CD14-positive monocyte (primary cell): Measurements from ENCODE around the gene TINAGL1. TPM values are rescaled to one million over a fixed set of nuclear protein-coding genes. Genes with fewer than 3 reads are reported as not detected.
A peak's percentile ranks its signal among the peaks of the same experiment; 100 is the strongest.

Experiments used
- DNase-seq, 3 donors: peaks; one replicate each; pipeline ENCODE4 v3.0.0-alpha.2; 2011 to 2022
- H2AFZ ChIP-seq: 2 replicates; pipeline ENCODE4 v1.6.0; 2012; ENCODE audit warnings: mild to moderate bottlenecking, low read depth, low read length, inconsistent platforms; ENCODE audit not compliant: insufficient read depth, poor library complexity, severe bottlenecking
- H3K27ac ChIP-seq, 2 donors: 1 replicate in 1 of 2; 2 replicates in 1 of 2; pipeline ENCODE4 v1.5.1; 2012 to 2013; ENCODE audit warnings: low read length in 2 of 2, control low read depth in 1 of 2, inconsistent platforms in 1 of 2, low read depth in 1 of 2, mild to moderate bottlenecking in 1 of 2
- H3K27me3 ChIP-seq, 2 donors: one replicate each; pipeline versions ENCODE4 v1.6.0 to v1.6.1; 2011 to 2013; ENCODE audit warnings: low read length in 2 of 2; ENCODE audit not compliant: control insufficient read depth in 2 of 2, insufficient read depth in 2 of 2
- H3K36me3 ChIP-seq, 2 donors: replicated peaks in 1 of 2; 1 replicate in 1 of 2; 2 replicates in 1 of 2; pipeline versions ENCODE4 v1.5.1 to v1.6.1; 2012 to 2013; ENCODE audit warnings: low read length in 2 of 2, control low read depth in 1 of 2, inconsistent platforms in 1 of 2, mild to moderate bottlenecking in 1 of 2; ENCODE audit not compliant: insufficient read depth in 2 of 2, control insufficient read depth in 1 of 2
- H3K4me1 ChIP-seq, 2 donors: 1 replicate in 1 of 2; 2 replicates in 1 of 2; pipeline versions ENCODE4 v1.5.1 to v1.6.1; 2012 to 2013; ENCODE audit warnings: low read length in 2 of 2, control low read depth in 1 of 2, inconsistent platforms in 1 of 2, mild to moderate bottlenecking in 1 of 2, moderate library complexity in 1 of 2; ENCODE audit not compliant: insufficient read depth in 2 of 2, control insufficient read depth in 1 of 2
- H3K4me2 ChIP-seq: replicated peaks from 2 replicates; pipeline ENCODE3; 2012; ENCODE audit warnings: low read length, moderate library complexity, mild to moderate bottlenecking; ENCODE audit not compliant: poor library complexity, severe bottlenecking; ENCODE audit errors: extremely low read depth
- H3K4me3 ChIP-seq, 3 experiments: fragments of 200-600 bp in 1 of 3; sonication (generic) in 1 of 3; replicated peaks in 1 of 3; 1 replicate in 2 of 3; 2 replicates in 1 of 3; pipeline ENCODE4 v1.5.1; 2011 to 2013; ENCODE audit warnings: low read length in 3 of 3, mild to moderate bottlenecking in 3 of 3, control low read depth in 2 of 3, low read depth in 2 of 3, inconsistent platforms in 1 of 3, moderate library complexity in 1 of 3
- H3K79me2 ChIP-seq: 2 replicates; pipeline ENCODE4 v1.6.0; 2012; ENCODE audit warnings: mild to moderate bottlenecking, control low read depth, inconsistent platforms, low read length, moderate library complexity; ENCODE audit not compliant: insufficient read depth
- H3K9ac ChIP-seq: 2 replicates; pipeline ENCODE4 v1.6.0; 2017; ENCODE audit warnings: low read length, mild to moderate bottlenecking; ENCODE audit not compliant: insufficient read depth, poor library complexity, severe bottlenecking
- H3K9me3 ChIP-seq, 2 donors: replicated peaks in 1 of 2; 1 replicate in 1 of 2; 2 replicates in 1 of 2; pipeline versions ENCODE4 v1.5.1 to v1.6.1; 2012 to 2013; ENCODE audit warnings: low read length in 2 of 2, control low read depth in 1 of 2; ENCODE audit not compliant: control insufficient read depth in 1 of 2, insufficient read depth in 1 of 2
- H4K20me1 ChIP-seq: 2 replicates; pipeline ENCODE4 v1.6.0; 2012; ENCODE audit warnings: mild to moderate bottlenecking, low read length, control low read depth, moderate library complexity; ENCODE audit not compliant: insufficient read depth
- H3K27ac Mint-ChIP-seq, 7 donors: one replicate each; pipeline ENCODE4 v1.8.0; 2020; ENCODE audit warnings: mild to moderate bottlenecking in 7 of 7, mixed read lengths in 7 of 7, moderate library complexity in 6 of 7, inconsistent platforms in 2 of 7
- H3K27me3 Mint-ChIP-seq, 3 donors: one replicate each; pipeline ENCODE4 v1.8.0; 2021 to 2022; ENCODE audit warnings: low read depth in 3 of 3, mild to moderate bottlenecking in 3 of 3, mixed read lengths in 3 of 3, moderate library complexity in 3 of 3, inconsistent platforms in 1 of 3
- H3K36me3 Mint-ChIP-seq, 2 donors: one replicate each; pipeline ENCODE4 v1.8.0; 2020; ENCODE audit warnings: mixed read lengths in 2 of 2, inconsistent platforms in 1 of 2, mild to moderate bottlenecking in 1 of 2
- H3K4me1 Mint-ChIP-seq: one replicate; pipeline ENCODE4 v1.8.0; 2020; ENCODE audit warnings: mild to moderate bottlenecking, mixed read lengths
- H3K4me3 Mint-ChIP-seq, 2 donors: one replicate each; pipeline ENCODE4 v1.8.0; 2020; ENCODE audit warnings: mild to moderate bottlenecking in 2 of 2, mixed read lengths in 2 of 2, moderate library complexity in 1 of 2
- H3K9me3 Mint-ChIP-seq, 7 donors: one replicate each; pipeline ENCODE4 v1.8.0; 2020 to 2022; ENCODE audit warnings: mixed read lengths in 7 of 7, mild to moderate bottlenecking in 6 of 7, moderate library complexity in 6 of 7, inconsistent platforms in 2 of 7
- WGBS: methylation state at CpG from one replicate; pipeline ENCODE4 v1.1.5; 2013; ENCODE audit warnings: missing lambda C conversion rate; ENCODE audit not compliant: insufficient coverage; 5-methylcytosine and 5-hydroxymethylcytosine counted together
- intact Hi-C, 2 donors: fragments of 100-400 bp; cut with micrococcal nuclease; formaldehyde crosslinking; loops; one replicate each; pipeline versions ENCODE4 v1.15.0 to v1.15.1; 2023
- polyA plus RNA-seq, 3 donors: library from polyadenylated mRNA; depleted of rRNA in 1 of 3; unstranded in 2 of 3; stranded (reverse) in 1 of 3; fragments of 300-500 nt in 2 of 3; fragments of >200 nt in 1 of 3; fragmentation: Illumina TruSeq in 2 of 3; gene quantifications; 1 replicate in 2 of 3; 2 replicates in 1 of 3; pipeline ENCODE4 v1.2.3, GENCODE V29; 2012 to 2021
- TF ChIP-seq, protein P1 (sequence below): fragments of 200-600 bp; IDR thresholded peaks from one replicate; pipeline ENCODE4 v1.8.0; 2022; ENCODE audit warnings: antibody characterized with exemption, mild to moderate bottlenecking

Gene TINAGL1
- polyA plus RNA-seq, 3 donors, result 0.07 TPM; not detected in 2

DNA sequence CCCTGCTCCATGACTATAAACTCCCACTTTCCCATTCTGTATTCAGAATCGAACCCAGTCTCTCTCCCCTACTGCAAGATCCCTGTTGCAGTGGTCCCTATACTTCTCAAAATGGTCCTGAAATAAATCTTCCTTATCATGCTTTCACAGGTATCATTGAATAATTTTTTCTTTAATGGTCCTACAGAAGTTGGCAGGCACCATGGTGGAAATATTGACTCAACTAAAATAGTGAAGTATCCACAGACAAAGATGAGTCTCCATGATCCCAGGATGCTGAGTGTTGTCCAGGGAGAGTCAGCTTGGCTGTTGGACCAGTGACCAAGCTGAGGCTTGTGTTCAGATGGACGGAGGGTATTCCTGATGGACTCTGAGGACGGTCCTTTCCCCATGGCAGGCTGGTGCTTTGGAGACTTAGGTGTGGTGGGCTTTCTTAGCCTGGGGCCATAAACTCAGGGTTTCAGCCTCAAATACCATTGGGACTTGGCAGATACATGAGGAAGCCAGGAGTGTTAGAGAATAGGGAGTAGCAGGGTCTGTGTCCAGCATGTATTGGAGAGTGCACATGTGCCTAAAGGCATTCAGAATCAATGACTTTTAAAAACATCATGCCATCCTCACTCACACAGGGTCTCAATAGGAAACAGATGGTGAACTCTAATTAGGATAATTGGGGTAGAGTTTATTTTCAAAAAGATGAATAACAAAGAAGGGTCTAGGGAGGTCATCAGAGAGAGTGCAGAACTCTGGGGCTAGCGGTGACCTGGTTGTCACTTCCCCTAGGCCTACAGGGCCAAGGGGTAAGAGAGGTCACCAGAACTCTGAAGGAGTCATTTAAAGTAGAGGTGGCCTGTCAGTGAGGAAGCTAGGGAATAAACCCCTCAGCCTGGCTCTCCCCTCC, 19.8 kb downstream of the TINAGL1 start:
- intact Hi-C loops, result no loop called here
- no peak overlapping the region for H2AFZ ChIP-seq

DNA sequence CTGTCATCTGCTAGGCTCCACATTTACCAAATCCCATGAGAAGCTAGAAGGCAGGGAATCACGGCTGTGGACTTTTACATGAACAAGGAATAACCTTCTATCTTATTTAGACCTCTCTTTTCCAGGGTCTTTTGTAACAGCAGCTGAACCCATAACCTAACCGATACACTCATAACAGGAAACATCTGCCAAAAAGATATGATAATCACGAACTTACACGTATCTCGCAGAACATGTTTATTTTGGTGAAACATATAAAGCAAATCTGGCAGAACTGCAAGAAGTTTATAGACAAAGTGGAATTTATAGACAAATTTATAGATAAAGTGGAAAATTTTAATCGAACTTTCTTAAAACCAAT, 20.4 kb downstream of the TINAGL1 start:
- H3K4me1 Mint-ChIP-seq, result peaks cover 16% of the 10 kb centered on the region
- peaks cover 1 to 15% (median 7%) of the 10 kb centered on the region in 3 donors for H3K27me3 Mint-ChIP-seq
- TF ChIP-seq, protein P1, sequence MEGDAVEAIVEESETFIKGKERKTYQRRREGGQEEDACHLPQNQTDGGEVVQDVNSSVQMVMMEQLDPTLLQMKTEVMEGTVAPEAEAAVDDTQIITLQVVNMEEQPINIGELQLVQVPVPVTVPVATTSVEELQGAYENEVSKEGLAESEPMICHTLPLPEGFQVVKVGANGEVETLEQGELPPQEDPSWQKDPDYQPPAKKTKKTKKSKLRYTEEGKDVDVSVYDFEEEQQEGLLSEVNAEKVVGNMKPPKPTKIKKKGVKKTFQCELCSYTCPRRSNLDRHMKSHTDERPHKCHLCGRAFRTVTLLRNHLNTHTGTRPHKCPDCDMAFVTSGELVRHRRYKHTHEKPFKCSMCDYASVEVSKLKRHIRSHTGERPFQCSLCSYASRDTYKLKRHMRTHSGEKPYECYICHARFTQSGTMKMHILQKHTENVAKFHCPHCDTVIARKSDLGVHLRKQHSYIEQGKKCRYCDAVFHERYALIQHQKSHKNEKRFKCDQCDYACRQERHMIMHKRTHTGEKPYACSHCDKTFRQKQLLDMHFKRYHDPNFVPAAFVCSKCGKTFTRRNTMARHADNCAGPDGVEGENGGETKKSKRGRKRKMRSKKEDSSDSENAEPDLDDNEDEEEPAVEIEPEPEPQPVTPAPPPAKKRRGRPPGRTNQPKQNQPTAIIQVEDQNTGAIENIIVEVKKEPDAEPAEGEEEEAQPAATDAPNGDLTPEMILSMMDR, result no peak
- H3K4me3 Mint-ChIP-seq, result no peak overlapping the region
- no peak overlapping the region for H3K4me3 ChIP-seq
- H3K9me3 ChIP-seq, result no peaks in the 10 kb centered on the region
- peaks cover 0 to 1% (median 0%) of the 10 kb centered on the region in 7 donors for H3K9me3 Mint-ChIP-seq
- H3K4me1 ChIP-seq, result no peaks in the 10 kb centered on the region
- intact Hi-C loops, result no loop called here
- H3K79me2 ChIP-seq, result no peaks in the 10 kb centered on the region
- WGBS, result 0% methylated on average over 1 of the region's 6 CpGs
- DNase-seq, result no peak
- H3K36me3 ChIP-seq, result no peaks in the 10 kb centered on the region
- no peaks in the 10 kb centered on the region for H4K20me1 ChIP-seq
- no peak overlapping the region for H3K4me2 ChIP-seq
- no peak overlapping the region for H3K9ac ChIP-seq
- no peaks in the 10 kb centered on the region for H3K36me3 Mint-ChIP-seq
- peak overlapping the region in 2 of 7 donors; percentile 6 to 63 for H3K27ac Mint-ChIP-seq
- no peak overlapping the region for H2AFZ ChIP-seq
- no peaks in the 10 kb centered on the region for H3K27me3 ChIP-seq
- H3K27ac ChIP-seq, result no peak overlapping the region

More for the DNA sequence above, 19.8 kb downstream of the TINAGL1 start:
- no peak overlapping the region for H3K27ac ChIP-seq
- no peaks in the 10 kb centered on the region for H3K27me3 ChIP-seq
- no peaks in the 10 kb centered on the region for H3K36me3 ChIP-seq
- Mint-ChIP-seq H3K9me3 (peaks cover 0 to 1% (median 0%) of the 10 kb centered on the region in 7 donors), H3K4me1 (peaks cover 16% of the 10 kb centered on the region), H3K4me3 (no peak overlapping the region), H3K27me3 (peaks cover 1 to 17% (median 7%) of the 10 kb centered on the region in 3 donors), H3K36me3 (no peaks in the 10 kb centered on the region), H3K27ac (peak overlapping the region in 3 of 7 donors; percentile 1 to 63 (median 6))
- no peaks in the 10 kb centered on the region for H4K20me1 ChIP-seq
- H3K9me3 ChIP-seq, result no peaks in the 10 kb centered on the region
- DNase-seq, result no peak
- no peak overlapping the region for H3K4me3 ChIP-seq
- no peak overlapping the region for H3K9ac ChIP-seq
- 71% methylated on average over 2 of the region's 4 CpGs for WGBS
- TF ChIP-seq, protein P1, result no peak
- H3K4me1 ChIP-seq, result no peaks in the 10 kb centered on the region
- H3K4me2 ChIP-seq, result no peak overlapping the region
- no peaks in the 10 kb centered on the region for H3K79me2 ChIP-seq
